H9 (cell line): ENCODE data around the gene COPG1. TPM values are rescaled to one million over a fixed set of nuclear protein-coding genes. Genes with fewer than 3 reads are reported as not detected.
A peak's percentile ranks its signal among the peaks of the same experiment; 100 is the strongest.

Source experiments
- DNase-seq: peaks from one replicate; pipeline ENCODE4 v3.0.0-alpha.2; 2017
- H2AFZ ChIP-seq: one replicate; pipeline ENCODE4 v1.6.1; 2013; ENCODE audit warnings: mild to moderate bottlenecking, low read length, control low read depth, moderate library complexity
- H2AK5ac ChIP-seq: 2 replicates; pipeline ENCODE4 v1.6.1; 2013; ENCODE audit warnings: low read length, control low read depth, mixed read lengths; ENCODE audit not compliant: insufficient read length
- H2BK120ac ChIP-seq: one replicate; pipeline ENCODE4 v1.6.1; 2013; ENCODE audit warnings: low read depth, mild to moderate bottlenecking, low read length, control low read depth, inconsistent platforms; ENCODE audit not compliant: poor library complexity, severe bottlenecking
- H2BK12ac ChIP-seq: 2 replicates; pipeline ENCODE4 v1.6.1; 2013; ENCODE audit warnings: low read length, control low read depth, mixed read lengths, low read depth; ENCODE audit not compliant: insufficient read length
- H2BK15ac ChIP-seq: 2 replicates; pipeline ENCODE4 v1.6.1; 2013; ENCODE audit warnings: low read depth, low read length, control low read depth
- H2BK20ac ChIP-seq: one replicate; pipeline ENCODE4 v1.6.1; 2013; ENCODE audit warnings: low read depth, mild to moderate bottlenecking, low read length, control low read depth, inconsistent platforms; ENCODE audit not compliant: poor library complexity, severe bottlenecking
- H2BK5ac ChIP-seq: 2 replicates; pipeline ENCODE4 v1.6.1; 2013; ENCODE audit warnings: low read length, control low read depth, mixed read lengths; ENCODE audit not compliant: insufficient read length
- H3K14ac ChIP-seq: 2 replicates; pipeline ENCODE4 v1.6.1; 2013; ENCODE audit warnings: low read length, control low read depth; ENCODE audit not compliant: insufficient read depth
- H3K18ac ChIP-seq: 2 replicates; pipeline ENCODE4 v1.6.1; 2013; ENCODE audit warnings: low read depth, mild to moderate bottlenecking, mixed read lengths, low read length, control low read depth; ENCODE audit not compliant: insufficient read length
- H3K23ac ChIP-seq: 2 replicates; pipeline ENCODE4 v1.6.1; 2013; ENCODE audit warnings: low read length, control low read depth, mixed read lengths, low read depth; ENCODE audit not compliant: insufficient read length
- H3K23me2 ChIP-seq: 2 replicates; pipeline ENCODE4 v1.6.1; 2013; ENCODE audit warnings: low read depth, mild to moderate bottlenecking, mixed read lengths, low read length, control low read depth; ENCODE audit not compliant: insufficient read length, poor library complexity, severe bottlenecking
- H3K27ac ChIP-seq: 2 replicates; pipeline ENCODE4 v1.5.1; 2013; ENCODE audit warnings: low read length, control low read depth, mixed read lengths, low read depth; ENCODE audit not compliant: insufficient read length
- H3K27me3 ChIP-seq: 2 replicates; pipeline ENCODE4 v1.6.1; 2013; ENCODE audit warnings: low read length, control low read depth, inconsistent platforms; ENCODE audit not compliant: insufficient read depth
- H3K4ac ChIP-seq: 2 replicates; pipeline ENCODE4 v1.6.1; 2013; ENCODE audit warnings: low read depth, mild to moderate bottlenecking, control low read depth, inconsistent platforms, low read length, moderate library complexity
- H3K4me1 ChIP-seq: 2 replicates; pipeline ENCODE4 v1.6.1; 2013; ENCODE audit warnings: low read length, control low read depth, inconsistent platforms; ENCODE audit not compliant: insufficient read depth
- H3K4me2 ChIP-seq: 2 replicates; pipeline ENCODE4 v1.6.1; 2013; ENCODE audit warnings: low read length, control low read depth, mixed read lengths; ENCODE audit not compliant: insufficient read length, insufficient read depth
- H3K56ac ChIP-seq: 2 replicates; pipeline ENCODE4 v1.6.1; 2013; ENCODE audit warnings: low read depth, mild to moderate bottlenecking, mixed read lengths, low read length, control low read depth; ENCODE audit not compliant: insufficient read length
- H3K79me1 ChIP-seq: 2 replicates; pipeline ENCODE4 v1.6.1; 2013; ENCODE audit warnings: low read depth, mild to moderate bottlenecking, moderate library complexity, low read length, control low read depth, inconsistent platforms; ENCODE audit not compliant: insufficient read depth, poor library complexity, severe bottlenecking
- H3K79me2 ChIP-seq: 2 replicates; pipeline ENCODE4 v1.6.1; 2013; ENCODE audit warnings: low read length, control low read depth, inconsistent platforms; ENCODE audit not compliant: insufficient read depth
- H3K9ac ChIP-seq: 2 replicates; pipeline ENCODE4 v1.6.1; 2013; ENCODE audit warnings: low read length, control low read depth, mixed read lengths; ENCODE audit not compliant: insufficient read length; ENCODE audit errors: extremely low read depth
- H3K9me3 ChIP-seq: one replicate; pipeline ENCODE4 v1.6.1; 2013; ENCODE audit warnings: low read depth, low read length, inconsistent platforms; ENCODE audit not compliant: control insufficient read depth
- H3T11ph ChIP-seq: one replicate; pipeline ENCODE4 v1.6.1; 2013; ENCODE audit warnings: mild to moderate bottlenecking, low read length, control low read depth, inconsistent platforms
- H4K20me1 ChIP-seq: one replicate; pipeline ENCODE4 v1.6.1; 2013; ENCODE audit not compliant: control insufficient read depth, insufficient read length, insufficient read depth
- H4K5ac ChIP-seq: 2 replicates; pipeline ENCODE4 v1.6.1; 2013; ENCODE audit warnings: low read depth, mild to moderate bottlenecking, mixed read lengths, low read length, control low read depth; ENCODE audit not compliant: insufficient read length
- H4K8ac ChIP-seq: replicated peaks from 2 replicates; pipeline ENCODE4 v1.6.1; 2013; ENCODE audit warnings: low read length, control low read depth, mixed read lengths, low read depth; ENCODE audit not compliant: insufficient read length
- H4K91ac ChIP-seq: 2 replicates; pipeline ENCODE4 v1.6.1; 2013; ENCODE audit warnings: low read depth, mild to moderate bottlenecking, moderate library complexity, mixed read lengths, low read length, control low read depth; ENCODE audit not compliant: insufficient read length
- H3K27ac Mint-ChIP-seq, 3 experiments: 2 replicates in 2 of 3; 3 replicates in 1 of 3; pipeline ENCODE4 v1.8.0; 2020 to 2021; ENCODE audit warnings: mixed read lengths in 3 of 3, mild to moderate bottlenecking in 1 of 3, moderate library complexity in 1 of 3
- H3K27me3 Mint-ChIP-seq: 2 replicates; pipeline ENCODE4 v1.8.0; 2021; ENCODE audit warnings: low read depth, mild to moderate bottlenecking, moderate library complexity, mixed read lengths
- H3K36me3 Mint-ChIP-seq, 3 experiments: 2 replicates in 2 of 3; 3 replicates in 1 of 3; pipeline ENCODE4 v1.8.0; 2020 to 2021; ENCODE audit warnings: low read depth in 3 of 3, mixed read lengths in 3 of 3; ENCODE audit not compliant: insufficient read depth in 1 of 3
- H3K4me1 Mint-ChIP-seq, 2 experiments: 2 replicates each; pipeline ENCODE4 v1.8.0; 2020; ENCODE audit warnings: mixed read lengths in 2 of 2
- H3K4me3 Mint-ChIP-seq, 2 experiments: 2 replicates in 1 of 2; 3 replicates in 1 of 2; pipeline ENCODE4 v1.8.0; 2020 to 2021; ENCODE audit warnings: mild to moderate bottlenecking in 2 of 2, mixed read lengths in 2 of 2, moderate library complexity in 1 of 2
- H3K9me3 Mint-ChIP-seq, 2 experiments: 2 replicates in 1 of 2; 3 replicates in 1 of 2; pipeline ENCODE4 v1.8.0; 2020; ENCODE audit warnings: mild to moderate bottlenecking in 2 of 2, mixed read lengths in 2 of 2, moderate library complexity in 1 of 2
- CTCF ChIP-seq: fragments of 200-600 bp; sonication (generic); conservative IDR thresholded peaks from 3 replicates; pipeline ENCODE4 v1.8.0; 2021; ENCODE audit warnings: antibody characterized with exemption, mild to moderate bottlenecking
- whole genome bisulfite sequencing: extraction: QIAGEN DNeasy Blood & Tissue Kit; methylation state at CpG from one replicate; pipeline ENCODE4 v1.1.7; 2013; ENCODE audit warnings: missing lambda C conversion rate, low lambda C conversion rate, mixed read lengths; ENCODE audit not compliant: insufficient read length; ENCODE audit errors: extremely low coverage; 5-methylcytosine and 5-hydroxymethylcytosine counted together
- total RNA-seq: library from RNA; stranded (reverse); gene quantifications from 2 replicates; pipeline ENCODE4 v1.2.1, GENCODE V29; 2021

COPG1 gene
- total RNA-seq, 1 experiment from 2014 or later, result 147 TPM

- peaks cover 3 to 17% (median 9%) of the 10 kb centered on the region in 3 experiments; a peak in 5 of 7 replicates for H3K36me3 Mint-ChIP-seq
- Histone ChIP-seq H2AK5ac (no peak overlapping the region), H3K4me2 (no peak overlapping the region), H2BK12ac (no peak overlapping the region), H3K23me2 (peaks cover 4% of the 10 kb centered on the region), H4K91ac (no peak overlapping the region), H4K8ac (no peak overlapping the region), H3K9me3 (no peaks in the 10 kb centered on the region), H3K23ac (no peak overlapping the region), H3K4ac (no peak overlapping the region), H4K5ac (no peak overlapping the region), H3T11ph (no peak overlapping the region), H2BK5ac (no peak overlapping the region), H3K27ac (no peak overlapping the region), H3K56ac (no peak overlapping the region), H3K79me2 (no peaks in the 10 kb centered on the region), H2BK15ac (no peak overlapping the region), H3K4me1 (no peaks in the 10 kb centered on the region), H3K27me3 (no peaks in the 10 kb centered on the region), H4K20me1 (no peaks in the 10 kb centered on the region), H2BK20ac (no peak overlapping the region), H3K79me1 (no peaks in the 10 kb centered on the region), H3K14ac (no peak overlapping the region), H3K9ac (no peak overlapping the region), H2BK120ac (no peak overlapping the region), H3K18ac (no peak overlapping the region), H2AFZ (no peak overlapping the region)
- no CpG with 5 or more reads among the region's 15 CpGs for WGBS
- no peak for TF ChIP-seq CTCF
- H3K4me3 Mint-ChIP-seq, result peak overlapping the region in 1 of 2 experiments; percentile 16; a peak in 1 of 5 replicates
- H3K27ac Mint-ChIP-seq, result peak overlapping the region in 1 of 3 experiments; percentile 39; a peak in 1 of 7 replicates
- DNase-seq, result no peak
- H3K4me1 Mint-ChIP-seq, result peaks cover 6 to 7% of the 10 kb centered on the region in 2 experiments
- no peaks in the 10 kb centered on the region; the same call in 1 of the 2 replicates for H3K27me3 Mint-ChIP-seq
- no peaks in the 10 kb centered on the region; a peak in 1 of 5 replicates for H3K9me3 Mint-ChIP-seq
Measured at GRCh38 chr3:129318921-129319320, 69.5 kb downstream of the COPG1 start.
